ENCODE data around the gene KCNQ2. TPM values are rescaled to one million over a fixed set of nuclear protein-coding genes. Genes with fewer than 3 reads are reported as not detected.

KCNQ2 gene
- total RNA-seq, 1 experiment from 2014 or later, result under 0.01 TPM

DNA sequence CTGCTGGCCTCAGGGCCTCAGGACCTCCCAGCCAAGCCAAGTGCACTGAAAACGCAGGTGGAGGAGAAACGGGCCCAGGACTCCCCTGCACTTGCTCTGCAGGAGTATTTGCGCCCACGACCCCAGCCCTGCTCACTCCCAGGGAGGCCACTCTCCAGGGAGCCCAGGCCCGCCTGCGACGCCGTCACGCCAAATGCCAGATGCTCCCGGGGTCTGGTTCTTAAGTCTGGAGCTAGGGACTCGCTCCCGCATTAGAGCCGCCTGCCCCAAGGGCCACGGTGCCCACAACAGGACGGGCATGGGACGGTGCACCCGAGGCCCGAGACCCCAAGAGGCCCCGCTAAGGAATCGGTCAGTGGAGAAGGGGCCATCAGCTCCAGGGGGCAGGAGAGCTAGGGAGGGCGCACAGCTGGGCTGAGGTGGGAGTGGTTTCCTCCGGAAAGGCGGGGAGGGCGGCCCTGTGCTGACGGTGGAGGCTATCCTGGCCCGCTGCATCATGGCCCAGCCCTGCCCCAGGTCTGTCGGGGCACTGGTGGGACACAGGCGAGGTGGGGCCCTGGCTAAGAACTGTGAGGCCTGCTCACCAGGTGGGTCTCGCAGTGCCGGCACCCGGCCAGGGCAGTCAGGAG is 67.2 kb downstream of the KCNQ2 start:
- no peak for DNase-seq (ENCODE audit: low read depth)

DNA sequence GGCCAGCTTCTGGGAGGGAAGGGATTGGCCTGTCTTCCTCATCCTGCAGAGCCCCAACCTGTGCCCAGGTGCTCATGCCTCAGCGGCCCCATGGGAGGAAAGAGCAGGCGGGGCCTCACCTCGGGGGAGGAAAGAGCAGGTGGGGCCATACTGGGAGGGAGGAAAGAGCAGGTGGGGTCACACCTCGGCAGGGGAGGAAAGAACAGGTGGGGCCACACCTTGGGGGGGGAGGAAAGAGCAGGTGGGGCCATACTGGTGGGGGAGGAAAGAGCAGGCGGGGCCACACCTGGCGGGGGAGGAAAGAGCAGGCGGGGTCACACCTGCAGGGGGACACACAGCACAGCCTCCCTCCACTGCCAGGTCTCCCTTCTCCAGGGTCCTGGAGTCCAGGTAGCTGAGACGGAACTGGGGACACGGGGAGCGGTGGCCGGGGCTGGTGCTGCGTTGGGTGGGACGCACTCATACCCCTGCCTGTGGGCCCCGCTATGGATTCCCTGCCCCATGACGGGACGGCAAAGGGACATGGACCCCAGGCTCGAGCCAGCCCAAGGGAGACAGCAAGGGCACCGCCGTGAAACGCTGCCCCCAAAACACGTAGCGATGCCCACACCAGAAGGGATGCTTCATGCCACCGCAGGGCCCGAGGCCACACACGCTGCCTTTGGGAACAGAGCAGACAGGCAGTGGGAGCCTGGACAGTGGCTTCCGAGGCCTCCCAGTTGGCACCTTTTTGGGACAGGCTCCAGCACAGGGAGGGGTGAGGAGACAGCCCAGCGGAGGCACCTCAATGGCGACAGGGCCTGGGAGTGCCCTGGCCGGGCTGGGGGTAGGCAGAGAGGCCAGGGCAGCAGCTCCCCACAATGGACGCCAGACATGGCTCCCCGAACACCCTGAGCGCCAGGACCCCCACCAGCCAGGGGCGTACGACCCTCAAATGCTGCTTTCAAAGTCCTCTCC is 68.0 kb downstream of the KCNQ2 start:
- DNase-seq (ENCODE audit: low read depth), result no peak

DNA sequence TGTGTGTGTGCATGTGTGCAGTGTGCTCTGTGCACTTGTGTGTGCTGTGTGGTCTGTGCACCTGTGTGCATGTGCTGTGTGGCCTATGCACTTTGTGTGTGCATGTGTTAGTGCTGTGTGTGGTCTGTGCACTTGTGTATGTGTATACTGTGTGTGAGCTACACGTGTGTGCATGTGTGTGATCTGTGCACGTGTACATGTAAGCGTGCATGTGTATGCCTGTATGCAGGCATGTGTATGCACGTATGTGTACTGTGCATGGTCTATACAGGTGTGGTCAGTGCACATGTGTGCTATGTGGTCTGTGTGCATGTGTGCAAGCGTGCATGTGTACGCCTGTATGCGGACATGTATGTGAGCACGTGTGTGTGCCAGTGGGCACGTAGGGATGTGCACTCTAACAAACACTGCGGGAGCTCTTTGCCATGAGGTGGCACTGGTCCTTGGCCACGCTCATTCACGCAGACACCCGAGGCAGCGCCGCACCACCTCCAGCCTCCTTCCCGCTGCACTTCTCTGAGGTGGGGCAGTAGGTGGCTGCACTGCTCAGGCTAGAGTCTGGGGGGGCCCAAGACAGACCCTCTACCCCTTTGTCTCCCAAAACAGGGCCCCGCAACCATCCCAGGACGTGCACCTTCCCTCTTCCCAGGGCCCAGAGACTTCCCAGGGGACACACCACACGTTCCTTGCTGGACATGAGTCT is 68.9 kb downstream of the KCNQ2 start:
- DNase-seq (ENCODE audit: low read depth), result no peak

GRCh38 chr20:63402860-63403220 is 69.6 kb downstream of the KCNQ2 start:
- no peak for DNase-seq (ENCODE audit: low read depth)

DNA sequence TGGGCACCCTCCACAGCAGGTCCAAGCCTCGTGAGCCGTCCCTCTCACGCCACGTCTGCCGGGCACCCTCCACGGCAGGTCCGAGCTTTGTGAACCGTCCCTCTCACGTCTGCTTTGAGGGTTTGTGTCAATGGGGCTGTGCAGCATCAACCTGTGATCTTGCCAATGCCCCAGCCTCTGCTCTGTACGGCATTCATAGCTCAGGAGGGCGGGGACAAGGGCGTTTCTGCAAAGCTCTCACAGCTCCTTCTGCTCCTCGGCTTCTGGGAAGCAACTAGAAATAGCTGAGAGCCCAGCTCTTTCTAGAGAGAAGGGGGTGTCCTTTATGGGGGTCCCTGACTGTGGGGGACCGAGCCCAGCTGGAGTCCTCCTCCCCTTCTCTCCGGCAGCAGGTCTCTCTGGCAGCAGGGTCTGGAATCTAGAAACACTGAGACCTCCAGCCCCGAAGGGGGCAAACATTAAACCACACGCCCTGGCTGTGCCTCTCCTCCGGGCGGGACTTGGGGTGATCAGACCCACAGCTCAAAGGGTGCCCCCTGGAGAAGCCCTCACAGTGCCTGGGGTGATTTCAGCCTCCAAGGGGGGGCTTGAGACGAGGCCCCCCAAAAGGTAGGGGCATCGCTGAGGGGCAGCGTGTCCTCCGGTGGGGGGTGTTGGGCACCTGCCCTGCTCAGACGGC is 70.1 kb downstream of the KCNQ2 start:
- DNase-seq (ENCODE audit: low read depth), result no peak

DNA sequence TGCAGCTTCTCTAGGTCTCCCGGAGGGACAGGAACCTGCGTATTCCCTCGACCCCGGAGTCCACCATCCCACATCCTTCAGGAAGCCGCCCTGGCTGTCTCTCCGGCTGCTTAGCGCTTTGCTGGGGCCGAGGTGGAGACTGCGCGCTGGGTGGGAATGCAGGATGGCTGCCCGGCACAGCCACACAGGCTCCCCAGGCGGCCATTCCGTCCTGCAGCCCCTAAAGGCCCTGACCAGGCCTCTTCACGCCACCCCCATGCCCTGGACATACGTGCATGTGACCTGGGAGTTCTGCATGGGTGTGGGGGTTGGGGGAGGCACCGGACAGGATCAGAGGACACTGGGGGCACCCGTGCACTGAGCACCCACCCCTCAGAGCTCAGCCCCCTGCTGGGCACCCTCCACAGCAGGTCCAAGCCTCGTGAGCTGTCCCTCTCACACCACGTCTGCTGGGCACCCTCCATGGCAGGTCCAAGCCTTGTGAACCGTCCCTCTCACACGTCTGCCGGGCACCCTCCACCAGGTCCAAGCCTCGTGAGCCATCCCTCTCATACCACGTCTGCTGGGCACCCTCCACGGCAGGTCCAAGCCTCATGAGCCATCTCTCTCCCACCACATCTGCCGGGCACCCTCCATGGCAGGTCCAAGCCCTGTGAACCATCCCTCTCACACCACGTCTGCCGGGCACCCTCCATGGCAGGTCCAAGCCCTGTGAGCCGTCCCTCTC is 70.9 kb downstream of the KCNQ2 start:
- no peak for DNase-seq (ENCODE audit: low read depth)

DNA sequence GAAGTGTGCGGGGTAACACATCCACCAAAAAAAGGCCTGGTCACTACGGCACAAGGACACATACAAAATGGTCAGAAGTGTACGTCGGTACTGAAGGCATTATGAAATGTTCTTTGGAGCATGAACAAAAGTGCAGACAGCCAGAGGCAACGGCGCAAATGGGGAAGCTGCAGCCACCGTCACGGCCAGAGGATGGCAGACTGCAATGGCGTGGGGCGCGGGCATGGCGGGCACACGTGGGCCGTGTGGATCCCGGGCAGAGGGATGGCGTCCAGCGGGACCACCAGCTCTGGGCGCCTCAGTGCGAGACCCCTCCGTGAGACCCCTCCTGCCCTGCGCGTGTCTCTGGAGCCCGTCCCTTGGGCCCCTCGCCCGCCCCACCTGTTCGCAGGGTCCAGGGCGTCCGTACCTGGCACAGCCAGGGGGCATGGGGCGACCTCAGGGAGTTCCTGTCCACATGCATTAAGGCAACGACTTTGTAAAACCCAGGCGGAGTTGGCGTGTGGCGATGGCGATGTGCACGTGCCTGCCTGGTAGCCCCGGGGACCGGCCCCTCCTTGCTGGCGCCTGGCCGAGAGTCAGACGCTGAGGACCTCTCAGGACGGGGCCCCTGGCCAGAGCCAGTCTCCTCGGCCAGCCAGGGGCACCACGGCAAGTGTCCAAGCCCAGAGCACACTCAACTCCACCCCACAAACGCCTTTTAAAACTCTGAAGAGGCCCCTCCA is 71.8 kb downstream of the KCNQ2 start:
- DNase-seq (ENCODE audit: low read depth), result no peak

DNA sequence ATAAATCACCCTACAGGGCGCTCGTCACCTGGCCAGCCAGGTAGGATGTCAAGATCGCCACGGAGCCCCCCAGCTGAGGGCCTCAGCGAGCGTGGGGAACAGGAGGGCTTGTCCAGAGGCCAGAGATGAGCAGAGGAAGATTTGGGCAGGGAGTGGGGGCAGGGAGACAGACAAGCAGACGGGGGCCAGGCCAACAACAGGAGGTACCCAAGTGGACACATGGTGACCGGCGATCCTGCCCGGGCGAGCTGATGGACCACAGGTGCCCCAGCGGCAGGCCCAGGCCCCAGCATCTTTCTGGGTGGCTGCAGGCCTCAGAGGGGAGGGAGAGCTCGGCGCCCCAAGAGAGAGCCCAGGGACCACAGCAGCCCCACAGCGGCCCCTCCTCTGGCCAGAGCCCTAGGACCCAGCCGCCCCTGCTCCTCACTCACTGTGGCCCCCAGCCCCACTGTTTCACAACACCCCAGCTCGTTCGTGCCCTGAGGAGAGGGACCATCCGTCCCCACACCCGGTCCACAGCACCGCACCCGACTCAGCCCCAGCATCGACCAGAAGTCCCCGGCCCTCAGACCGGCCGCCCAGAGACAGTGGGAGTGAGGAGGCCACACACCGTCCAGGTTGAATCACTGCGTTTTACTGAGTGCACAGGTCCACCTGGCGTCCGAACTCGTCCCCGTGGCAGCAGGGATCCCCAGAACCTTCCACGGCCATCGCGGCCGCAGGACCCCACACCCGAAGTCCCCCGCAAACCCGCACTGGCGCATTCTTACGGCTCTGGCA is 72.7 kb downstream of the KCNQ2 start:
- DNase-seq (ENCODE audit: low read depth), result no peak

GRCh38 chr20:63398744-63399514 is 73.5 kb downstream of the KCNQ2 start:
- DNase-seq (ENCODE audit: low read depth), result no peak

GRCh38 chr20:63397946-63398450 is 74.5 kb downstream of the KCNQ2 start:
- DNase-seq (ENCODE audit: low read depth), result no peak

- DNase-seq (ENCODE audit: low read depth), result no peak
Observed at GRCh38 chr20:63397155-63397843, 75.2 kb downstream of the KCNQ2 start.

DNA sequence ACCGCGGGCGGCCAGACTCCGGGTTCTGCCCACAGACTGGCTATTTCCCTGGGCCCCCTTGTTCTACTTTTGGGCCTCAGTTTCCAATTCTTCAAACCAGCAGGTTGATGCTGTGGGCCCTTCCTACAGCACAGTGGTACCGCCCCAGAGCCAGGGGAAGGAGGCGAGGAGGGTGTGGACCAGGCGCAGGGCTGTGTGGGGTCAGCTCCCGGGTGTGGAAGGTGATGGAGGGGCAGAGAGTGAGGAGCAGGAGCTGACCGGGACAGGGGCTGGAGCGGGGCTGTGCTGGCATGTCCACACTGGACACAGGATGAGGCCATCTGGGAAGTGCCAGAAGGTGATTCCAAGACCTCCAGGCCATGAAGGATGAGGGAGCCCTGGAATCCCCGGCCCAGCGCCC is 76.2 kb downstream of the KCNQ2 start:
- DNase-seq (ENCODE audit: low read depth), result no peak

DNA sequence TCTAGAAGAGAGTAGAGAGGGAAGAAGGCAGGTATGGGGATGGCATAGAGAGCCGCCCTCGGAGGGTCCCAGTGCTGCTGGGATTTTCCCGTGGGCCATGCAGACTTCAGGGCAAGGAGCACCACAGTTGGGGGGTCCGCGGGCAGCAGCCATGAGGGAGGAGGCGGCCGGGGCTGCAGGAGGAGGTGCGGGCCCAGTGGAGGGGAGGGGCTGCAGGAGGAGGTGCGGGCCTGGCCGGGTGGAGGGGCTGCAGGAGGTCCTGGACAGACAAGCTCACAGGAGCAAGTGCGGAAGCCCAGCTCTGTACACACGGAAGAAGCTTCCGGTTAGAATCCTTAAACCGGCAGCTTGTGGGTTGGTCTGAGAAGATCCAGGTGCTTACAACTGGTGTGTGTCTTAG is 76.7 kb downstream of the KCNQ2 start:
- DNase-seq (ENCODE audit: low read depth), result no peak

DNA sequence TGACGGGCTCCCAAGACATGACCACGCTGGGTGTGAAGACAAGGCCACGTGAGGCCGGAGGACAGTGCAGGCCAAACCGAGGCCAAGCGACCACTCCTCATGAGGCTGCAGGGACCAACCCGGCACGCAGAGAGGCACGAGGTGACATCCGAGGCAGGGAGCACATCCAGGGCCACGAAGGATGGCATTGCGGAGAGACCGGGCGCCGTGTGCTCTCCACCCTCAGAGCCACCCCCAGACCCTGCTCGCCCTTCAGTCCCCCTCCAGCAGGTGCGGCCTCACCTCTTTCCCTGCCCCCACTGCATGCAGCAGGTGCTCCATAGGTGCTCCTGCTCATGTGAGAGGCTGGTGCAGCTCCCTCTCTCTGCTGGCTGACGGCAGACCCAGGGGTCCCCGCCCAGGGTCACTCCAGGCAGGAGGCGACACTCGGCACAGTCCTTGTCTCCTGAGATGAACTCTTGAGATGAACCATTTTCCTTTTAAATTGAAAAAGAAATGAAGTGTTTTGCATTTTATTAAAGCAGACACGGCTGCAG is 77.5 kb downstream of the KCNQ2 start:
- no peak for DNase-seq (ENCODE audit: low read depth)

DNA sequence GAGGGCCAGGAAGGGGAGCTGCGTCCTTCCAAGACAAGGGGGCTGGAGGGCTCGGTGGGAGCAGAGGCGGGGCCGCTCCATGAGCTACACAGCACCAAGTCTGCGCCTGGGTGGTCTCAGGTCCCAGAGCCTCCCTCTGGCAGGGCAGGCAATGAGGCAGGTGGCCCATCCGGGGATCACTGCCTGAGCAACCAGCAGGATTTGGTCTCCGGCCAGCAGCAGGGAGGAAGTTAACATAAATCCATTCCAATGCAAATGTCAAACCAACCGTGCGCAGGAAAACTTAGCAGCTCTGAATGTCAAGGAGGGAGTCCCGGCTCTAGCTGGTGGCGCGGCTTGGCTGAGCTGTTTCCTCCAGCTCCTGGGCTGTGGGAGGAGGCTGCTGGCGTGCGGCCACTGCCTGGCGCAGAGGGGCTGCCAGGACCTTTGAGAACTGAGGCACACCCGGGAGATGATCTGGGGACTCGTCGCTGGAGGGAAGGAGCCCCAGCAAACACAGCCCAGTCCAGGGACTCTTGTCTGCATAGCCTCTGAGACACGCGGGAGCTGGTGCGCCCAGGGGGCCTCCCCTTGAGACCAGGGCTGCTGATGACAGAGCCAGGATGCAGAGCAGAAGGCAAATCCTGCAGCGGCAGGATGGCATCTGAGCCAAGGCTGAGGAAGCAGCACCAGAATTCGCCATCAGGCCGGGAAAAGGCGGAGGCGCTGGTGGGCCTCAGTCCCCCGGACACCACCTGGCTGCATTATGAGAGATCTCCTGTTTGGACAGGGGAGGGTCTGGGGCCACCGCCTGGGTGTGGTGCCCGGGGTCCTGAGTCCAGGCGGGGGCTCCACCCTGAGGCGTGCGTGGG is 78.2 kb downstream of the KCNQ2 start:
- DNase-seq (ENCODE audit: low read depth), result no peak

DNA sequence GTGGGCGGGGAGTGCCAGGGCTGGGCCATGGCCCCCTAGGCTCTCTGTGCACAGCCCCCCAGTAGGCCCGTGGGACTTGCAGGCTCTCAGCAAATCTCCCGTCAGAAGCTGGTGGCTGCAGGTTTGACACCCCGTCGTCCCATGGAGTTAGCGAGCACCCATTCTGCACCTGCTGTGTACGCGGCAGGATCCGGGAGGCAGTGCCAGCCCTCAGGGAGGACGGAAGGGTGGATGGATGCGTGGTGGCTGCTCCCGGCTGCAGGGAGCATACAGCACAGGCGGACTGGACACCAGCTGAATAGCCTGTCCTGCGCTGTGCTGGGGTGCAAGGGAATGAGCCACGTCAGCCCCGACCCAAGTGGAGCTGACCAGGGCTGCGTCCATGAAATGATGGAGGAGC is 78.9 kb downstream of the KCNQ2 start:
- DNase-seq (ENCODE audit: low read depth), result no peak

Data from HT1080 (cell line).